Liver (tissue), 9 donors: ENCODE results near the gene IRF2. TPM values are rescaled to one million over a fixed set of nuclear protein-coding genes. Genes with fewer than 3 reads are reported as not detected.

Source experiments
- DNase-seq: peaks from one replicate; pipeline ENCODE4 v3.0.0-alpha.2; 2017; ENCODE audit warnings: low spot score
- H3K27ac ChIP-seq, 2 donors: one replicate each; pipeline ENCODE4 v1.7.0; 2013; ENCODE audit warnings: inconsistent platforms in 2 of 2, low read length in 2 of 2, control low read depth in 1 of 2, low read depth in 1 of 2, mild to moderate bottlenecking in 1 of 2
- H3K27me3 ChIP-seq, 4 donors: one replicate each; pipeline versions ENCODE4 v1.6.1 to v1.7.0; 2013; ENCODE audit warnings: low read length in 3 of 4, inconsistent platforms in 1 of 4, mild to moderate bottlenecking in 1 of 4, moderate library complexity in 1 of 4; ENCODE audit not compliant: control insufficient read depth in 4 of 4, insufficient read depth in 4 of 4
- H3K36me3 ChIP-seq, 4 donors: one replicate each; pipeline versions ENCODE4 v1.6.1 to v1.7.0; 2013; ENCODE audit warnings: low read length in 3 of 4, mild to moderate bottlenecking in 3 of 4, low read depth in 1 of 4, moderate library complexity in 1 of 4; ENCODE audit not compliant: control insufficient read depth in 4 of 4, insufficient read depth in 3 of 4
- H3K4me1 ChIP-seq, 4 donors: one replicate each; pipeline versions ENCODE4 v1.6.1 to v1.7.0; 2013; ENCODE audit warnings: low read length in 3 of 4, mild to moderate bottlenecking in 3 of 4, moderate library complexity in 1 of 4; ENCODE audit not compliant: control insufficient read depth in 4 of 4, insufficient read depth in 4 of 4
- H3K4me3 ChIP-seq, 3 donors: one replicate each; pipeline versions ENCODE4 v1.6.1 to v1.7.0; 2013; ENCODE audit warnings: low read length in 3 of 3, control low read depth in 1 of 3, low read depth in 1 of 3, mild to moderate bottlenecking in 1 of 3
- H3K9ac ChIP-seq, 2 donors: one replicate each; pipeline ENCODE4 v1.7.0; 2013; ENCODE audit warnings: low read length in 2 of 2, mild to moderate bottlenecking in 2 of 2, moderate library complexity in 2 of 2, control low read depth in 1 of 2, low read depth in 1 of 2
- H3K9me3 ChIP-seq, 4 donors: one replicate each; pipeline versions ENCODE4 v1.6.1 to v1.7.0; 2013; ENCODE audit warnings: low read length in 3 of 4; ENCODE audit not compliant: control insufficient read depth in 4 of 4
- ATF3 ChIP-seq: IDR thresholded peaks from 2 replicates; pipeline ENCODE4 v1.6.1; 2016; ENCODE audit warnings: antibody characterized with exemption
- CTCF ChIP-seq: fragments of 150-350 bp; IDR thresholded peaks from 2 replicates; pipeline ENCODE4 v1.5.1; 2017; ENCODE audit warnings: improper control_type of control experiment, low read depth, low read length; ENCODE audit not compliant: missing input control
- EGR1 ChIP-seq, 2 donors: IDR thresholded peaks; 2 replicates each; pipeline ENCODE4 v1.6.1; 2016 to 2018; ENCODE audit warnings: antibody characterized with exemption in 2 of 2, low read depth in 2 of 2
- FOXA1 ChIP-seq: IDR thresholded peaks from 2 replicates; pipeline ENCODE4 v1.6.1; 2016; ENCODE audit warnings: antibody characterized with exemption
- FOXA2 ChIP-seq: IDR thresholded peaks from 2 replicates; pipeline ENCODE4 v1.6.1; 2016; ENCODE audit warnings: antibody characterized with exemption
- GABPA ChIP-seq, 2 donors: IDR thresholded peaks in 1 of 2; conservative IDR thresholded peaks in 1 of 2; 2 replicates each; pipeline ENCODE4 v1.6.1; 2016; ENCODE audit warnings: antibody characterized with exemption in 2 of 2, mild to moderate bottlenecking in 1 of 2, moderate library complexity in 1 of 2
- HNF4A ChIP-seq, 2 donors: conservative IDR thresholded peaks; 2 replicates each; pipeline ENCODE4 v1.6.1; 2016; ENCODE audit warnings: antibody characterized with exemption in 2 of 2, mild to moderate bottlenecking in 2 of 2
- HNF4G ChIP-seq: IDR thresholded peaks from 2 replicates; pipeline ENCODE4 v1.6.1; 2016; ENCODE audit warnings: antibody characterized with exemption
- JUND ChIP-seq, 2 donors: IDR thresholded peaks; 2 replicates each; pipeline ENCODE4 v1.6.1; 2016; ENCODE audit warnings: antibody characterized with exemption in 2 of 2
- MAX ChIP-seq: IDR thresholded peaks from 2 replicates; pipeline ENCODE4 v1.6.1; 2016; ENCODE audit warnings: antibody characterized with exemption
- NR2F2 ChIP-seq: IDR thresholded peaks from 2 replicates; pipeline ENCODE4 v1.6.1; 2016; ENCODE audit warnings: antibody characterized with exemption
- RAD21 ChIP-seq, 2 donors: IDR thresholded peaks; 2 replicates each; pipeline ENCODE4 v1.6.1; 2016; ENCODE audit warnings: antibody characterized with exemption in 2 of 2, mild to moderate bottlenecking in 2 of 2
- REST ChIP-seq: IDR thresholded peaks from 2 replicates; pipeline ENCODE4 v1.6.1; 2016; ENCODE audit warnings: antibody characterized with exemption, mild to moderate bottlenecking
- RXRA ChIP-seq, 2 donors: IDR thresholded peaks; 2 replicates each; pipeline ENCODE4 v1.6.1; 2017 to 2018; ENCODE audit warnings: antibody characterized with exemption in 2 of 2, mild to moderate bottlenecking in 1 of 2
- SP1 ChIP-seq: IDR thresholded peaks from 2 replicates; pipeline ENCODE4 v1.6.1; 2018; ENCODE audit warnings: antibody characterized with exemption, mild to moderate bottlenecking
- TAF1 ChIP-seq: conservative IDR thresholded peaks from 2 replicates; pipeline ENCODE4 v1.6.1; 2016; ENCODE audit warnings: antibody characterized with exemption, mild to moderate bottlenecking
- YY1 ChIP-seq: IDR thresholded peaks from 2 replicates; pipeline ENCODE4 v1.6.1; 2016; ENCODE audit warnings: antibody characterized with exemption, mild to moderate bottlenecking
- ZBTB33 ChIP-seq: IDR thresholded peaks from 2 replicates; pipeline ENCODE4 v1.6.1; 2016; ENCODE audit warnings: antibody characterized with exemption
- WGBS: extraction: QIAGEN DNeasy Blood & Tissue Kit; methylation state at CpG from one replicate; pipeline ENCODE4 v1.1.7; 2013; 5-methylcytosine and 5-hydroxymethylcytosine counted together
- polyA plus RNA-seq, 2 donors: library from polyadenylated mRNA; stranded (reverse) in 1 of 2; unstranded in 1 of 2; fragments of 200-250 nt in 1 of 2; fragments of >200 nt in 1 of 2; fragmentation: Nextera tagmentation in 1 of 2; extraction: Ambion mirVana in 1 of 2; gene quantifications; one replicate each; pipeline versions ENCODE4 v1.2.1 to v1.2.3, GENCODE V29; 2013 to 2015
- total RNA-seq, 2 donors: library from RNA; depleted of rRNA; stranded (reverse); fragments of >200 nt; gene quantifications; one replicate each; pipeline ENCODE4 v1.2.3, GENCODE V29; 2014
- donor health status: healthy.
- donor health status: healthy.
- donor health status: healthy.
- donor health status: healthy.
- donor health status: healthy.

Gene IRF2
- total and polyA plus RNA-seq, 4 donors, result 12.9 to 25.5 (median 22.2) TPM

GRCh38 chr4:184384056-184384809 lies 90.1 kb downstream of the IRF2 start:
- H3K27ac ChIP-seq, result peak overlapping the region; percentile 88 to 96
- peak; percentile 66 for TF ChIP-seq ZBTB33
- TF ChIP-seq SP1, result peak; percentile 89
- peak in 1 of 2 donors; percentile 56 for TF ChIP-seq GABPA (IDR thresholded peaks at IDR 0.05 in 1 of 2, conservative IDR thresholded peaks at IDR 0.05 in 1 of 2)
- TF ChIP-seq FOXA2, result peak; percentile 75
- peak; percentile 87 to 93 for TF ChIP-seq RXRA (IDR thresholded peaks at IDR 0.05)
- peak; percentile 59 for TF ChIP-seq HNF4G
- TF ChIP-seq YY1, result peak; percentile 87
- peak; percentile 59 to 71 for TF ChIP-seq RAD21 (IDR thresholded peaks at IDR 0.05)
- TF ChIP-seq JUND (IDR thresholded peaks at IDR 0.05), result peak; percentile 76 to 80
- peak; percentile 44 for TF ChIP-seq ATF3
- peak; percentile 59 for TF ChIP-seq REST
- no peak for TF ChIP-seq CTCF
- peak; percentile 29 to 60 for TF ChIP-seq EGR1 (IDR thresholded peaks at IDR 0.05; ENCODE audit: low read depth in 2 of 2)
- TF ChIP-seq HNF4A (conservative IDR thresholded peaks at IDR 0.05), result peak; percentile 80 to 91
- TF ChIP-seq MAX, result peak; percentile 95
- peak; percentile 83 for TF ChIP-seq NR2F2
- peak; percentile 89 for TF ChIP-seq TAF1
- TF ChIP-seq FOXA1, result peak; percentile 52
- no peaks in the 10 kb centered on the region for H3K27me3 ChIP-seq
- WGBS, result 8% methylated on average over 13 of the region's 13 CpGs
- peaks cover 0 to 15% (median 12%) of the 10 kb centered on the region in 4 donors for H3K36me3 ChIP-seq
- H3K4me3 ChIP-seq, result peak overlapping the region in 1 of 3 donors; percentile 3
- DNase-seq, result no peak
- no peaks in the 10 kb centered on the region for H3K9me3 ChIP-seq
- peaks cover 10 to 65% (median 46%) of the 10 kb centered on the region in 4 donors for H3K4me1 ChIP-seq
- peak overlapping the region; percentile 3 to 73 for H3K9ac ChIP-seq
